ENCODE results near the gene BMPR1B.

BMPR1B gene

DNA sequence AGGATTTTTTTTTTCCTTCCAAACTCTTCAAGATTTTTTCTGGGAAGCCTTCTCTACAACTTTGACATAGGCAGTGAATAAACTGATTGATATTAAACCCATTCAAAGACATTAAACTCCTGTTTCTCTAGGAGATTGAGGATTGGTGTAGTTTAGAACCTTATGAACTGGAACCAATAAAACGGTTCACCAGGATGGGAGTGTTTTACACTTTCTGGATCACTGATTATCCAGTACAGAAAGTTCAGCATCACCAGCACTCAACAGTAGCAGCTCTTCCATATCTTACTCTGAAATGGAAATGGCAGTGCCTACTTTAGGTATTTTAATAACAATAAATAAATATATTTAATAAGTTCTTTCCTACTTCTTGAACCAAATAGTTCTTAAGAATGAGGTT is 76.7 kb downstream of the BMPR1B start:
- TF ChIP-seq, protein P1, sequence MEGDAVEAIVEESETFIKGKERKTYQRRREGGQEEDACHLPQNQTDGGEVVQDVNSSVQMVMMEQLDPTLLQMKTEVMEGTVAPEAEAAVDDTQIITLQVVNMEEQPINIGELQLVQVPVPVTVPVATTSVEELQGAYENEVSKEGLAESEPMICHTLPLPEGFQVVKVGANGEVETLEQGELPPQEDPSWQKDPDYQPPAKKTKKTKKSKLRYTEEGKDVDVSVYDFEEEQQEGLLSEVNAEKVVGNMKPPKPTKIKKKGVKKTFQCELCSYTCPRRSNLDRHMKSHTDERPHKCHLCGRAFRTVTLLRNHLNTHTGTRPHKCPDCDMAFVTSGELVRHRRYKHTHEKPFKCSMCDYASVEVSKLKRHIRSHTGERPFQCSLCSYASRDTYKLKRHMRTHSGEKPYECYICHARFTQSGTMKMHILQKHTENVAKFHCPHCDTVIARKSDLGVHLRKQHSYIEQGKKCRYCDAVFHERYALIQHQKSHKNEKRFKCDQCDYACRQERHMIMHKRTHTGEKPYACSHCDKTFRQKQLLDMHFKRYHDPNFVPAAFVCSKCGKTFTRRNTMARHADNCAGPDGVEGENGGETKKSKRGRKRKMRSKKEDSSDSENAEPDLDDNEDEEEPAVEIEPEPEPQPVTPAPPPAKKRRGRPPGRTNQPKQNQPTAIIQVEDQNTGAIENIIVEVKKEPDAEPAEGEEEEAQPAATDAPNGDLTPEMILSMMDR (IDR thresholded peaks at IDR 0.05), result no peak

DNA sequence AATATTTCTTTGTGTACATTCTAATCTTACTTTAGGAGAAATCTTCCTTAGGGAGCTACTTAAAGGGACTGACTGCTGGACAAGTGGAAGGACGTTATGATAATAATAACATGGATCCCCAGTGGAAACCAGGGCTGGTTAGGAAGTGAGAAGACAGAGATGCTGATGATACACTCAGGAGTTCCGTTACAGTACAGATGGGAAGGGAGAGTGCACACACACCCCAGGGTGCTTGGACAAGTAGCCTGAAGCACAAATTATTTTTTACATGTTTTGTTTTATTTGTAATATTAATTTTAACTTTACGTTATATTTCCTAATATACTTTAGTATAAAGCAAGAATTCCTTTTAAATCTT is 84.1 kb downstream of the BMPR1B start:
- TF ChIP-seq, protein P1 (IDR thresholded peaks at IDR 0.05), result no peak

DNA sequence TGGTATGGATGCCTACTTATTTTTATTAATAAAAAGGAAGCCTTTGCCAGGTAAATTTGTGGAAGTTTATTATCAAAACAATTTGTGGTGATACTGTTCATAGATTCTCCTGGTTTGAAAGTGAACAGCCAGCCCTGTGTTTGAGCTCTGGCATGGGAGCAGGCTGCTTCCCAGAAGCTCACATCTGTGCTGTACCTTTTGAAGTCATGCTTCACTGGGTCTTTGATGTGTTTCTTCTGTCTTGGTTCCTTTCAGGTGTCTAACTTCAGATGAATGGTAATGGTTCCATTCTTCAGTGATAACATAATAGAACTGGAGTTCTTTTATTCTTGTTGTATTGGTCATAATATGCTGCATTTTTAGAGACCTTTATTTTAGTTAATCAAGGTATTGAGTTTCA is 85.5 kb downstream of the BMPR1B start:
- TF ChIP-seq, protein P1 (IDR thresholded peaks at IDR 0.05), result no peak

DNA sequence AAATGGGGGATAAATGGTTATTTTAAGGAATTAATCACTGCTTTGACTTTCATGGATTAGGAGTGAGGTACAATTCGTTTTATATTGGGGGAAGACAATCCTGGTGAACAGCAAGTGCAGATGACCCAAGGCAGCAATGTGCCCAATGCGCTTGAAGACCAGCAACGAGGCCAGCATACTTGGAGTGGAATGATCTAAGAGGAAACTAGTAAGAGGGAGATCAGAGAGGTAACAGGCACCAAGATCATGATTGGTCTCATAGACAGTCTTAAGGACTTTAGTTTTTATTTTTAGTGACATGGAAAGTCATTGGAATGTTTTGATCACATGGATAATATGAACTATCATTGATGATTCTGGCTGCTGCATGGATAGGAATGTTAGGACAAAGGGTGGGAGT is 90.6 kb downstream of the BMPR1B start:
- TF ChIP-seq, protein P1 (IDR thresholded peaks at IDR 0.05), result no peak

DNA sequence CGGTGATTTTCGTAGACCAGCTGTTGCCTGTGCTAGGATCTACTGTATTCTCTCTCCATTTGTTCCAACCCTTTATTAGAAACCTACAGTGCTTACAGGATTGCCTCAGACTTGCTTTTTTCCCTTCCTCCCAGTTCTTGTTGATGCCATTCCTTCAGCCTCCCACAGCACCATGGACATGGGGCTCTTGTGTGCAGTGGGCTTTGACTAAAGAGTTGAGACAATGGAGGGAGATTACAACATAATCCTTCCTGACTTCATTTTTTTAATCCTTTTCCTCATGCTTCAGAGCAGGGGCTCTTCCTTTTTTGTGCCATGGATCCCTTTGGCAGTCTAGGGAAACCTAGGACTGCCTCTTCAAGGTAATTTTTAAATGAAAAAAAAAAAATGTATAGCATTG is 92.1 kb downstream of the BMPR1B start:
- TF ChIP-seq, protein P1 (IDR thresholded peaks at IDR 0.05), result no peak

DNA sequence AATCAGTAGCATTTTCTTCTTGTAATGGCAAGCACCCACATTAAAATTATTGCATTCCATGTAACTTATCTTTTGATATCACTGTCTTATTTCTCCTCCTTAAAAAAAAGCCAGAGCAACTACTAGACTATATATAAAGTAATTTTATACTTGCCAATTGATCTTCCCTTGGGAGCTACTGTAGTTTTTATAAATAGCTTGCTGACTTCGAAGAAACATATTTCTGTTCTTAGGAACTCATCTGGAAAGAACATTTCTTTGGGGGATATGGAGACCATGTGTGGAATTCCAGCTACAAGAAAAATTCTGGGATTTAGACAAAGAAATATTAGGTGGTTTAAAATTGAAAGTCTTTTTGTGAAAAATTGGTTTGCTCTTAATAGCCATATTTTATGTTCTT is 94.9 kb downstream of the BMPR1B start:
- TF ChIP-seq, protein P1 (IDR thresholded peaks at IDR 0.05), result no peak

DNA sequence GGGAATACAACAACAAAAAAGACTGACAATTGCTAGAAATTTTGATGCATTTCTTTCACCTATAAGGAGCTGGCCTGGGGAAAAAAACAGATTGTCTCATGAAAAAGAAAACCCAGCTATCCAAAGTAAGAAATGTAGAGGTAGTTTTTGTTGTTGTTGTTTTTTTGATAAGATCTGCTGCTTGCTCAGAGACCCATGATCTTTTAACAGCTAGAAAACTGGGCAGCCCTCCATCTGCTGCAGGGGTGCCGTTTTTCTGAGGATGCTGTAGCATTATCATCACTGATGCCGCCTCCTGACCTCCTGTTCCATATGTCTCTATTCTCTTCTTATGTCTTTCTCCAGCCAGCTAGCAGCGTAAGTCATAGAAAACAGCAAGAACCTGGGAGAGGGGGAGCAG is 98.3 kb downstream of the BMPR1B start:
- TF ChIP-seq, protein P1 (IDR thresholded peaks at IDR 0.05), result no peak

DNA sequence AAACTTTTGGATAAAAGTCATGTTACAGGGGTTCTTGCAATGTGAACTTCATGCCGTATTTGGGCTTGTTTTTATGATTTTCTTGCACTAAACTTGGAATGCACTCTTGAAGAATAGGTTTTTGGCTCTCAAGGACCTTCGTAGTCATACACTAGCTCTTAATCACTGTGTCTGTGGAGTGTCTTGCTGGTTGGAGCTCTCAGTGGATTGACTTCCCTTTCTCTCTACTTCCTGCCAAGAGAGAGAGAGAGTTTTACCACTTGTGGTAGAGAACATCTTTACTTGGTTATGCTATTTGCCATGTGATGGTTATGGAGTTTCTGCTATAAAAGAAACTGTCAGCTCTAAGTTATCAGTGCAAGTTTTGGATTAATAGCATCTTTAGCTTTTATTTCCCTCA is 112.4 kb downstream of the BMPR1B start:
- TF ChIP-seq, protein P1 (IDR thresholded peaks at IDR 0.05), result no peak

Data from LNCAP (cell line).